GM19240 (cell line): Measurements from ENCODE around the gene IL17REL.
"Not testable (repeated sequence)": the region's sequence is repeated elsewhere in the genome, so short reads cannot be mapped to it uniquely, and the experiment has no call there.

Experiments
- DNase-seq: peaks from one replicate; pipeline ENCODE4 v3.0.0; 2011; ENCODE audit warnings: low spot score; ENCODE audit not compliant: insufficient read length

The IL17REL gene

DNA sequence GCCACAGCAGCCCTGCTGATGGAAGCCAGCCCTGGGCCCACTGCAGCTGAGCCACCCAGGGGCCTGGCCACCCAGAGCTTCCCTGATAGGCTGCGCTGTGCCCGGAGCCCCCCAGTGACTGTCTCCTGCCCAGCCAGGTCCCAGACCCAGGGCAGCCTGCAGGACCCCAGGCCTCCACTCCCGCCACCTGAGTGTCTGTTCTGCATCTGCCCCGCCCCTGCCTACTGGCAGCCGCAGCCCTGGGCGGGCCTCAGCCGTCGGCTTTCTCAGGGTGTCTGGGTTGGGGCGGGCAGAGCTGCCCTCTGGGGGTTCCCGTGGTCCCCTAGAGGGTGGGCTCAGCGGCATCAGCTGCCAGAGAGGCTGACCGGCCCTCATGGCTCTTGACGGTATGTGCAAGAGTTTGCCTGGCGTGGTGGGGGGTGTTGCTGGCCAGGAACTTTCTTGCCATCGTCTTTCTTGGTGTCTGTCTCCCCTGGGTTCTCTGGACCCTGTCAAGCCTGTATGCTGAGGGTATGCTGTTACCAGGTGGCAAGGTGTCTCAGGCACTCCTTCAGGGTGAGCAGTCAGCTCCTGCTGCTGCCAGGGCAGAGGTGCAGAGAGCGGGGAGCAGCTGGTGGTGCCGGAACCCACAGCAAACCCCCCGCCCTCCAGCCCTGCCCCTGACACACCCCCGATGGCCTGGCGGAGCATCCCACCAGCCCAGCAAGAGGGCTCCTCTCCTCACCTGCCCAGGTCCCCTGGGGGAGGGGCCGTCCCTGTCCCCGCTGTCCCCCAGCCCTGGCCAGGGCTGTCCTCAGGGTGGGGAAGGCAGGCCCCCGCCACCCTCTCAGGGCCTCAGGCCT, 64.2 kb downstream of the IL17REL start:
- DNase-seq: no peak

DNA sequence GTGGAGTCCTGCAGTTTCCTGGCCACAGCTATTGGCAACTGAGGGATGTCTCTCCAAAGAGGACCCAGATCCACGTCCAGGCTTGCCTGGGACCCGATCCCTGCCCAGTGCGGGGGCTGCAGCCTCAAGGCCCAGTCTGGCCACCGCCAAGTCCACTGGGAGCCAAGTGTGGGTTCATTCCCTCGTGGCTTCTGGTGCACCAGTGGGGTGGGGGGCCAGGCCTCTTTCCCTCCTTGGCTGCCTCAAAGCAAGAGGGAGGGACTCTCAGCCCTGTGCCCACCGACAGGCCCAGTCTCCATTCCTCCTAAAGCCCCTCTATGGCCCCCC, 65.3 kb downstream of the IL17REL start:
- no peak for DNase-seq

DNA sequence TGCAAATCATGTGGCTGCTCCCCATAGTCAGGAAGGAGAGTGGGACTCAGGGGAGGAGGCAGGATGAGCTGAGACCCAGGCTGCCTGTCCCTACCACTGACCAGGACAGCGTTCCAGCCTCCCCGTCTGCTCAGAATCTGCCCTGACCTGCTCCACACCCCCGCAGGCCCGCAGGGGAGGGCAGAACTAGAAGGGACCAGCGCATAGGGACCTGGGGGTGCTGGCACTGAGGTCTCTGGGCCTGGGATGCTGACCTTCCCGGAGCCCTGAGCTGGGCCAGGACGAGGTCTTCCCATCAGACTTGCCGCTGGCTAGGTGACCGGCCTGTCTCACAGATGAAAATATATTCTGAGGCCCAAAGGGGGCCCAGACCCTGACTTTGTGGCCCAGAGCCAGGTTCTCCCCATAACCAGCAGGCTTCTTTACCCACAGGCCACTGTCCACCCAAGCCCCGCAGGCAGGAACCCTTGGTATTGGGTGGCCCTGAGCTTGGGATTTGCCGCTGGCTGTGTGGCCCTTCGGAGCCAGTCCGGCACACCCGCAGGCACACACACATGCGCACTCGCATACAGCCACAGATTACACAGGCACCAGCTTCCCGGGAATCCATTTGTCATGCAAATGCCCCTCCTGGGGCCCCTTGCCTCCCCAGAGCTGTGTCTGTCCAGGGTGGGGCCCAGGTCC, 65.8 kb downstream of the IL17REL start:
- no peak for DNase-seq

DNA sequence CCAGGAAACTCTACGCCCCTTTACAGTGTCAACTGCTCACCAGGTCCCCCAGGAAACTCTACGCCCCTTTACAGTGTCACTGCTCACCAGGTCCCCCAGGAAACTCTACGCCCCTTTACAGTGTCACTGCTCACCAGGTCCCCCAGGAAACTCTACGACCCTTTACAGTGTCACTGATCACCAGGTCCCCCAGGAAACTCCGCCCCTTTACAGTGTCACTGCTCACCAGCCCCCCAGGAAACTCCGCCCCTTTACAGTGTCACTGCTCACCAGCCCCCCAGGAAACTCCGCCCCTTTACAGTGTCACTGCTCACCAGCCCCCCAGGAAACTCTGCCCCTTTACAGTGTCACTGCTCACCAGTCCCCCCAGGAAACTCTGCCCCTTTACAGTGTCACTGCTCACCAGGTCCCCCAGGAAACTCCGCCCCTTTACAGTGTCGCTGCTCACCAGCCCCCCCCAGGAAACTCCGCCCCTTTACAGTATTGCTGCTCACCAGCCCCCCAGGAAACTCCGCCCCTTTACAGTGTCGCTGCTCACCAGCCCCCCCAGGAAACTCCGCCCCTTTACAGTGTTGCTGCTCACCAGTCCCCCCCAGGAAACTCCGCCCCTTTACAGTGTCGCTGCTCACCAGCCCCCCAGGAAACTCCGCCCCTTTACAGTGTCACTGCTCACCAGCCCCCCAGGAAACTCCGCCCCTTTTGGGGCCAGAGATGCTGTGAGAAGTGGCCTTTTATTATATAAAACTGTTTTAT, 67.3 kb downstream of the IL17REL start:
- not testable (repeated sequence) for DNase-seq
